ENCODE data around the gene ASPA. TPM values are rescaled to one million over a fixed set of nuclear protein-coding genes. Genes with fewer than 3 reads are reported as not detected.
A peak's percentile ranks its signal among the peaks of the same experiment; 100 is the strongest.
"Not testable (repeated sequence)": the region's sequence is repeated elsewhere in the genome, so short reads cannot be mapped to it uniquely, and the experiment has no call there.

ASPA gene
- total and polyA plus RNA-seq, 7 experiments from 2014 or later: not detected

GRCh38 chr17:3512505-3513171 is 36.8 kb downstream of the ASPA start:
- no peaks in the 10 kb centered on the region for H3K36me3 ChIP-seq (ENCODE audit: control insufficient read depth in 2 of 3, insufficient read depth in 3 of 3, low read length in 3 of 3)
- intact Hi-C loops (cut with micrococcal nuclease): no loop called here
- Mint-ChIP-seq H3K27ac (peak overlapping the region in 1 of 9 donors; percentile 36), H3K4me3 (peak overlapping the region in 1 of 10 donors; percentile 40), H3K27me3 (peaks cover 0 to under 1% (median 0%) of the 10 kb centered on the region in 5 donors), H3K4me1 (peaks cover 0 to 11% (median 0%) of the 10 kb centered on the region in 7 donors), H3K9me3 (peaks cover 0 to 5% (median 3%) of the 10 kb centered on the region in 11 donors), H3K36me3 (no peaks in the 10 kb centered on the region)
- H3K4me3 ChIP-seq (ENCODE audit: low read length): no peak overlapping the region
- no peak for DNase-seq
- ChIA-PET POLR2A (no interaction called here), CTCF (no interaction called here)
- peaks cover 0 to 4% (median 0%) of the 10 kb centered on the region in 3 experiments for H3K9me3 ChIP-seq (ENCODE audit: control insufficient read depth in 2 of 3, low read length in 3 of 3)
- H3K27ac ChIP-seq (ENCODE audit: low read depth, low read length): no peak overlapping the region
- ATAC-seq: no peak
- H3K27me3 ChIP-seq (ENCODE audit: control insufficient read depth in 2 of 2, insufficient read depth in 2 of 2, low read length in 2 of 2): no peaks in the 10 kb centered on the region
- H3K4me1 ChIP-seq (ENCODE audit: control insufficient read depth in 2 of 2, insufficient read depth in 2 of 2, low read length in 2 of 2): no peaks in the 10 kb centered on the region

GRCh38 chr17:3513305-3514035 is 37.7 kb downstream of the ASPA start:
- H3K27me3 ChIP-seq (ENCODE audit: control insufficient read depth in 2 of 2, insufficient read depth in 2 of 2, low read length in 2 of 2): no peaks in the 10 kb centered on the region
- H3K4me1 ChIP-seq (ENCODE audit: control insufficient read depth in 2 of 2, insufficient read depth in 2 of 2, low read length in 2 of 2): no peaks in the 10 kb centered on the region
- no peaks in the 10 kb centered on the region for H3K36me3 ChIP-seq (ENCODE audit: control insufficient read depth in 2 of 3, insufficient read depth in 3 of 3, low read length in 3 of 3)
- H3K36me3 Mint-ChIP-seq: no peaks in the 10 kb centered on the region
- H3K4me3 ChIP-seq (ENCODE audit: low read length): no peak overlapping the region
- H3K27ac Mint-ChIP-seq: peak overlapping the region in 1 of 9 donors; percentile 19
- ChIA-PET CTCF (no interaction called here), POLR2A (no interaction called here)
- H3K9me3 Mint-ChIP-seq: peaks cover 0 to 5% (median 3%) of the 10 kb centered on the region in 11 donors
- no peaks in the 10 kb centered on the region for H3K9me3 ChIP-seq (ENCODE audit: control insufficient read depth in 2 of 3, low read length in 3 of 3)
- H3K4me1 Mint-ChIP-seq: peaks cover 0 to 11% (median 0%) of the 10 kb centered on the region in 7 donors
- intact Hi-C loops (cut with micrococcal nuclease): no loop called here
- H3K27ac ChIP-seq (ENCODE audit: low read depth, low read length): no peak overlapping the region
- no peak for DNase-seq
- no peaks in the 10 kb centered on the region for H3K27me3 Mint-ChIP-seq
- H3K4me3 Mint-ChIP-seq: peak overlapping the region in 2 of 10 donors; percentile 40 to 41
- ATAC-seq: no peak

- H3K36me3 Mint-ChIP-seq; intact Hi-C loops (cut with micrococcal nuclease); H3K4me1 ChIP-seq (ENCODE audit: control insufficient read depth in 2 of 2, insufficient read depth in 2 of 2, low read length in 2 of 2); H3K27ac ChIP-seq (ENCODE audit: low read depth, low read length); ATAC-seq; H3K9me3 Mint-ChIP-seq; H3K27ac Mint-ChIP-seq; H3K4me3 ChIP-seq (ENCODE audit: low read length); POLR2A ChIA-PET; H3K27me3 ChIP-seq (ENCODE audit: control insufficient read depth in 2 of 2, insufficient read depth in 2 of 2, low read length in 2 of 2); H3K9me3 ChIP-seq (ENCODE audit: control insufficient read depth in 2 of 3, low read length in 3 of 3); CTCF ChIA-PET; H3K4me3 Mint-ChIP-seq; H3K27me3 Mint-ChIP-seq; DNase-seq; H3K36me3 ChIP-seq (ENCODE audit: control insufficient read depth in 2 of 3, insufficient read depth in 3 of 3, low read length in 3 of 3): not testable (repeated sequence)
- H3K4me1 Mint-ChIP-seq: peaks cover 0 to 11% (median 0%) of the 10 kb centered on the region in 7 donors
These were observed 38.4 kb downstream of the ASPA start for GRCh38 chr17:3514167-3514566.

- Histone ChIP-seq H3K4me1 (ENCODE audit: control insufficient read depth in 2 of 2, insufficient read depth in 2 of 2, low read length in 2 of 2) (no peaks in the 10 kb centered on the region), H3K36me3 (ENCODE audit: control insufficient read depth in 2 of 3, insufficient read depth in 3 of 3, low read length in 3 of 3) (no peaks in the 10 kb centered on the region), H3K4me3 (ENCODE audit: low read length) (no peak overlapping the region), H3K27me3 (ENCODE audit: control insufficient read depth in 2 of 2, insufficient read depth in 2 of 2, low read length in 2 of 2) (no peaks in the 10 kb centered on the region), H3K27ac (ENCODE audit: low read depth, low read length) (no peak overlapping the region), H3K9me3 (ENCODE audit: control insufficient read depth in 2 of 3, low read length in 3 of 3) (no peaks in the 10 kb centered on the region)
- Mint-ChIP-seq H3K4me3 (peak overlapping the region in 1 of 10 donors; percentile 57), H3K27ac (peak overlapping the region in 1 of 9 donors; percentile 26), H3K36me3 (no peaks in the 10 kb centered on the region), H3K9me3 (peaks cover 0 to 1% (median 0%) of the 10 kb centered on the region in 11 donors), H3K27me3 (no peaks in the 10 kb centered on the region), H3K4me1 (peaks cover 0 to 11% (median 0%) of the 10 kb centered on the region in 7 donors)
- ChIA-PET POLR2A (no interaction called here), CTCF (no interaction called here)
- peak; percentile 70 for ATAC-seq
- no peak for DNase-seq
- intact Hi-C loops (cut with micrococcal nuclease): no loop called here
These were observed 39.1 kb downstream of the ASPA start for GRCh38 chr17:3514873-3515272.

- ATAC-seq; H3K9me3 Mint-ChIP-seq; H3K4me3 ChIP-seq (ENCODE audit: low read length); H3K4me3 Mint-ChIP-seq; intact Hi-C loops (cut with micrococcal nuclease); H3K27me3 Mint-ChIP-seq; H3K9me3 ChIP-seq (ENCODE audit: control insufficient read depth in 2 of 3, low read length in 3 of 3); H3K36me3 Mint-ChIP-seq; H3K27me3 ChIP-seq (ENCODE audit: control insufficient read depth in 2 of 2, insufficient read depth in 2 of 2, low read length in 2 of 2); POLR2A ChIA-PET; H3K36me3 ChIP-seq (ENCODE audit: control insufficient read depth in 2 of 3, insufficient read depth in 3 of 3, low read length in 3 of 3); H3K27ac ChIP-seq (ENCODE audit: low read depth, low read length); H3K27ac Mint-ChIP-seq; DNase-seq; H3K4me1 ChIP-seq (ENCODE audit: control insufficient read depth in 2 of 2, insufficient read depth in 2 of 2, low read length in 2 of 2); CTCF ChIA-PET: not testable (repeated sequence)
- H3K4me1 Mint-ChIP-seq: peaks cover 0 to 11% (median 0%) of the 10 kb centered on the region in 7 donors
These were observed 43.7 kb downstream of the ASPA start for GRCh38 chr17:3519472-3519871.

- Histone ChIP-seq H3K9me3 (ENCODE audit: control insufficient read depth in 2 of 3, low read length in 3 of 3) (no peaks in the 10 kb centered on the region), H3K36me3 (ENCODE audit: control insufficient read depth in 2 of 3, insufficient read depth in 3 of 3, low read length in 3 of 3) (no peaks in the 10 kb centered on the region), H3K27me3 (ENCODE audit: control insufficient read depth in 2 of 2, insufficient read depth in 2 of 2, low read length in 2 of 2) (no peaks in the 10 kb centered on the region), H3K27ac (ENCODE audit: low read depth, low read length) (no peak overlapping the region), H3K4me3 (ENCODE audit: low read length) (no peak overlapping the region), H3K4me1 (ENCODE audit: control insufficient read depth in 2 of 2, insufficient read depth in 2 of 2, low read length in 2 of 2) (no peaks in the 10 kb centered on the region)
- ChIA-PET CTCF (no interaction called here), POLR2A (no interaction called here)
- DNase-seq (no peak), ATAC-seq (no peak)
- H3K27me3 Mint-ChIP-seq: peaks cover 0 to 3% (median 0%) of the 10 kb centered on the region in 5 donors
- H3K4me1 Mint-ChIP-seq: no peaks in the 10 kb centered on the region
- no peak overlapping the region for H3K27ac Mint-ChIP-seq
- H3K9me3 Mint-ChIP-seq: peaks cover 0 to 3% (median 0%) of the 10 kb centered on the region in 11 donors
- intact Hi-C loops (cut with micrococcal nuclease): no loop called here
- no peak overlapping the region for H3K4me3 Mint-ChIP-seq
- H3K36me3 Mint-ChIP-seq: peaks cover 0 to 5% (median 0%) of the 10 kb centered on the region in 5 donors
These were observed 48.2 kb downstream of the ASPA start for GRCh38 chr17:3524024-3524423.

Measured in naive thymus-derived CD4-positive, alpha-beta T cell (primary cell).